ENCODE measurements around the gene CSF3.

DNA sequence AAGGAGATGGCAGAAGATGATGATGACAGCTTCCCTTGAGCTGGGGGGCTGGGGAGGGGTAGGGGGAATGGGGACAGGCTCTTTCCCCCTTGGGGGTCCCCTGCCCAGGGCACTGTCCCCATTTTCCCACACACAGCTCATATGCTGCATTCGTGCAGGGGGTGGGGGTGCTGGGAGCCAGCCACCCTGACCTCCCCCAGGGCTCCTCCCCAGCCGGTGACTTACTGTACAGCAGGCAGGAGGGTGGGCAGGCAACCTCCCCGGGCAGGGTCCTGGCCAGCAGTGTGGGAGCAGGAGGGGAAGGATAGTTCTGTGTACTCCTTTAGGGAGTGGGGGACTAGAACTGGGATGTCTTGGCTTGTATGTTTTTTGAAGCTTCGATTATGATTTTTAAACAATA lies 17.7 kb upstream of the CSF3 start:
- TF ChIP-seq, protein P1, sequence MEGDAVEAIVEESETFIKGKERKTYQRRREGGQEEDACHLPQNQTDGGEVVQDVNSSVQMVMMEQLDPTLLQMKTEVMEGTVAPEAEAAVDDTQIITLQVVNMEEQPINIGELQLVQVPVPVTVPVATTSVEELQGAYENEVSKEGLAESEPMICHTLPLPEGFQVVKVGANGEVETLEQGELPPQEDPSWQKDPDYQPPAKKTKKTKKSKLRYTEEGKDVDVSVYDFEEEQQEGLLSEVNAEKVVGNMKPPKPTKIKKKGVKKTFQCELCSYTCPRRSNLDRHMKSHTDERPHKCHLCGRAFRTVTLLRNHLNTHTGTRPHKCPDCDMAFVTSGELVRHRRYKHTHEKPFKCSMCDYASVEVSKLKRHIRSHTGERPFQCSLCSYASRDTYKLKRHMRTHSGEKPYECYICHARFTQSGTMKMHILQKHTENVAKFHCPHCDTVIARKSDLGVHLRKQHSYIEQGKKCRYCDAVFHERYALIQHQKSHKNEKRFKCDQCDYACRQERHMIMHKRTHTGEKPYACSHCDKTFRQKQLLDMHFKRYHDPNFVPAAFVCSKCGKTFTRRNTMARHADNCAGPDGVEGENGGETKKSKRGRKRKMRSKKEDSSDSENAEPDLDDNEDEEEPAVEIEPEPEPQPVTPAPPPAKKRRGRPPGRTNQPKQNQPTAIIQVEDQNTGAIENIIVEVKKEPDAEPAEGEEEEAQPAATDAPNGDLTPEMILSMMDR (IDR thresholded peaks at IDR 0.05; ENCODE audit: insufficient read depth, low read length, poor library complexity, severe bottlenecking), result no peak
- no peak for TF ChIP-seq EZH2phosphoT487 (conservative IDR thresholded peaks at IDR 0.05; ENCODE audit: low read length)

Measured in SU-DHL-6 (cell line).